Kasumi-1 (cell line): ENCODE data around the gene STYX.
A peak's percentile ranks its signal among the peaks of the same experiment; 100 is the strongest.

ENCODE experiments used
- DNase-seq, 2 experiments: peaks; one replicate each; lab custom pipeline; 2025; lab: John Stamatoyannopoulos, UW

STYX gene

DNA sequence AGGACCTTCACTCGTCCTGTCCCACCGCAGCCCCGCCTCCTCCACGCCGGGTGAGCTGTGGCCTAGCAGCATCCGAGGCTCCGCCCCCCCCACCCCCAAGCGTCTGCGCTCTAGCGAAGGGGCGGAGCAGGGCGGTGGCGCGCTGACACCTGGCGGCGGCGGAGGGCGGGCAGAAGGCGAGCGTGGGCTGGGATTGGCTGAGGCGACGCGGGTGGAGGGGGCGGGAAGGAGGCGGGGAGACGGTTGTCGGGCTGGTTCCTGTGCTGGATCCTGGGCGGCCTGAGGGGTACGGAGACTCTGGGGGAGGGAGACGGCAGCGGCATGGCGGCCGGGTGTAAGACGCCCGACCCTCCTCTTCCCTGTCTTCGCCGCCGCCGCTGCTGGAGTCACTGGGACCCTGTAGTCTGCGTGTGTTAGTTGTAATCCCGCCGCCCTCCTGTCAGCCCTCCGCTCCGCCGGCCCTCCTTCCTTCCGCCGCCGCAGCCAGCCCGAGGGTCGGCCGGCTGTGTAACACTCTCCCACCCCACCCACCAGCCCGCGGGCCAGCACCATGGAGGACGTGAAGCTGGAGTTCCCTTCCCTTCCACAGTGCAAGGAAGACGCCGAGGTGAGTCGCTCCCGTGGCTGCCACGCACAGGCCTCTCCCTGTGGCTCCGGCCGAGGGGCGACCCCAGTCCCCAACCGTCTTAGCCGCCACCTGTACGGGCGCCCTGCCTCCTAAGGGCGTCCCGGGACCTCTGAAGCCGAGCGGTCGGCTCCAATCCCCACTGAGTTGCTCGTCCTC lies at the start of gene STYX:
STYX (plus strand) TSS at position 242 of the 784 bp plus-strand sequence; CDS start at position 551, 309 bp downstream.
- peak; percentile 93 to 97 for DNase-seq

DNA sequence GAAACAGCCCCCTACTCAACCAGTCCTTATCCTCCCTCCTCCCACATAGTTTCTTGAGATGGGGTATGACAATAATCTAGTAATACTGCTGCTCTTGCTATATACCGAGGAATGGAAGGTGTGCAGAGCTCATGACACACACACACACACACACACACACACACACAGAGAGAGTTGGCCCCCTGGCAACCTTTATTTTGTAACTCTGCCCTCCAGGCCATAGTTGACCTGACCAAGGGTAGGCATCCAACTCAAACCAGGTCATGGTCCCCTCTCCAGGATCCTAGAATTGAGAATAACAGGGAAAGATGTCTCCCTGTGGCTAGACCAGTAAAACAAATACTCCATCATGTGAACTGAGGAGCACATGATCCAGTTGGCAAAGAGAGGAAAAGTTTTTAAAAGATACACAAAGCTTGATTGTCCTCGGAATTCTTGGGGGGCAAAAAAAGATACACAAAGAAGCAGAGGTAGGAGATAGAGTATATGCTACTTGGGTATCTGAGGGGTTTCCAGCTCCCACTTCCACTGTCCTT lies 45.9 kb upstream of the STYX start:
- no peak for DNase-seq

GRCh38 chr14:52686176-52686575 lies 43.8 kb upstream of the STYX start:
- no peak for DNase-seq

DNA sequence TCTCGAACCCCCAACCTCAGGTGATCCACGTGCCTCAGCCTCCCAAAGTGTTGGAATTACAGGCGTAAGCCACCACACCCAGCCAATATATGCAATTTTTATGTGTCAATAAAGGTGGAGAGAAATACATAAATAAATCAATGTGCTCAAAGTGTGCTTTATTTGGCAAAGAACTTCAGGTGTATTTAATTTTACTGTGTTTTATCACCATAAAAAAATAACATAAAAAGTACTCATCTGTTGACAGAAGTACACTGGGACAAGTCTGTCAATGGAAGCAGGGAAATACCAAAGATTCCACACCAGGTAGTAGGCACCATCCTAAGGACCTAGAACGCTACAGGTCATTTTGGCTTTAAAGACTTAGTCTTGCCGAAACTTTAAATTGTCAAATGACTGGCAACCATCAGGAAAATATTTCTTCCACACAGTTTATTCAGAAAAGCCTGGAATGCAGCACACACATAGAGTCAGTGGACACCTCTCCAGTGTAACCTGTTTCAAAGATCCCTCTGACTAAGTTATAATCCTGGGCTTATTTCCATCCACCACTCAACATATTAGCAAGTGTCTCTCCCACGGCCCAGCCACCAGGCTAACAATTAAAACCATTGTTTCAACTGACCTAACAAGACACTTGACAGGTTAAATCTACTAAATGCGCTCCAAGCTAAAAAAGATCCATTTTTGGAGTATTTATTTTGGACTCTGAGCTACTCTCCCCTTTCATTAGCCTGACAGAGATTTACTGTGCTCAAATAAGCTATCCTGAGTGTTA lies 38.8 kb upstream of the STYX start:
- no peak for DNase-seq

- DNase-seq = peak; percentile 44 to 67
Observed at GRCh38 chr14:52692248-52692962, 37.6 kb upstream of the STYX start.

- DNase-seq = no peak
Observed at GRCh38 chr14:52693036-52693435, 36.9 kb upstream of the STYX start.

GRCh38 chr14:52693532-52693931 lies 36.4 kb upstream of the STYX start:
- DNase-seq = no peak

DNA sequence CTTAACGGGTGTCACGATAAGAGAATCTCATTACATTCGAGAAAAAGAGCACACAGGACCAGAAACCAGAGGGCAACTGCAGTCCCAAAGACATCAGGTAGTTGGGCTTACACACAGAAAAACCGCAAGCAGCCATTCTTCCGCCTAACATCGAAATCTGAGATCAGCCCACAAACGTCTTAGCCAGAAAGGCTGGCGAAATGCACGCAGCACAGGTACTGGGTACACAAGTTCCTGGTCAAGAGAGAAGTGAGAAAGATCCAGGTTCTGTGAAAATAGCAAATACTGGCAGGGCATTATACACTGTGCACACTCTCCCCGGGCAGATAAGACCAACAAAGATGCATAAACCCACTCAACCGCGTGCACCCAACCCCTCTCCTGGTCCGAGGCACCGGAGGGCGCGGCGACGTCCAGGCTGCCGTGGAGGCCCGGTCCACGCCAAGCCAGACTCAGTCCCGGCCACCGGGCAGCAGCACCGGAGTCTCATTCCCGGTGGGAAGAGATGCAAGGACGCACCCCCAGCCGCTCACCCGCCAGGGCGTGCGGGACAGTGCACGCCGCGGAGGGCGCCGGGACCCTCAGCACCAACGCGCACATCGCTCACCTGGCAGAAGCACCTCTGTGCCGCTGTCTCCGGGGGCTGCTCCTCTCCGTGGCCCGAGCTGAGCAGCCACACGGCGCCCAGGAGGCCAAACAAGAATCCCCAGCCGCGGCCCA lies 35.0 kb upstream of the STYX start:
- peak; percentile 41 to 58 for DNase-seq

GRCh38 chr14:52695481-52696091 lies 34.4 kb upstream of the STYX start, which contains the start of gene ERO1A:
Gene ERO1A (minus strand): TSS chr14:52695558. CDS start chr14:52695481, 77 bp downstream.
- peak; percentile 63 to 76 for DNase-seq

DNA sequence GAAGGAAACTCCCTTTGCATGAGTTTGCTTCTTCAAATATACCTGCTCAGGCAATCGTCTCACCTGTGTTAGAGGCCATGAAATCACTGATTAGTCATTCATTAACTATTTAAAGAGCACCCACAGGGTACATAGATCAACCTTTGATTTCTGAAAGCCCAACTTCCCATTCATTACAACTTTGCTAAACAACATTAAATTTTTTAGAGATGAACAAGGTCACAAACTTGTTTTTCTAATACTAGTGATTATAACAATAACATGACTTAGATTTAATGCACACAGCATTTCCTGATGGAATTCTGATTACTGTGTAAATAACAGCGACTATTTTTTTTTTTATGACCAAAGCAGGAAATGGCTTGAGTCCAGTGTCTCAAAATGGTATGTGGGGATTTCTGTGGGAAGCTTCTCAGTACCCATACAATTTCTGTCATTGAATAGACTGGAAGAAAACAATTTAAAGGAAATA lies 29.2 kb upstream of the STYX start:
- DNase-seq = no peak

GRCh38 chr14:52701223-52701622 lies 28.7 kb upstream of the STYX start:
- no peak for DNase-seq

GRCh38 chr14:52703225-52703624 lies 26.7 kb upstream of the STYX start:
- peak in 1 of 2 experiments; percentile 11 for DNase-seq

- DNase-seq = no peak
Observed at GRCh38 chr14:52703664-52704063, 26.3 kb upstream of the STYX start.

GRCh38 chr14:52706286-52706685 lies 23.7 kb upstream of the STYX start:
- peak; percentile 27 to 53 for DNase-seq

- DNase-seq = peak; percentile 92 to 94
Observed at GRCh38 chr14:52706724-52707706, 23.0 kb upstream of the STYX start, which contains the start of gene PSMC6. Gene PSMC6 (plus strand): TSS chr14:52707200. CDS start chr14:52707220, 20 bp downstream.

- no peak for DNase-seq
Observed at GRCh38 chr14:52711666-52712065, 18.3 kb upstream of the STYX start.

GRCh38 chr14:52716155-52716554 lies 13.8 kb upstream of the STYX start:
- DNase-seq = no peak

DNA sequence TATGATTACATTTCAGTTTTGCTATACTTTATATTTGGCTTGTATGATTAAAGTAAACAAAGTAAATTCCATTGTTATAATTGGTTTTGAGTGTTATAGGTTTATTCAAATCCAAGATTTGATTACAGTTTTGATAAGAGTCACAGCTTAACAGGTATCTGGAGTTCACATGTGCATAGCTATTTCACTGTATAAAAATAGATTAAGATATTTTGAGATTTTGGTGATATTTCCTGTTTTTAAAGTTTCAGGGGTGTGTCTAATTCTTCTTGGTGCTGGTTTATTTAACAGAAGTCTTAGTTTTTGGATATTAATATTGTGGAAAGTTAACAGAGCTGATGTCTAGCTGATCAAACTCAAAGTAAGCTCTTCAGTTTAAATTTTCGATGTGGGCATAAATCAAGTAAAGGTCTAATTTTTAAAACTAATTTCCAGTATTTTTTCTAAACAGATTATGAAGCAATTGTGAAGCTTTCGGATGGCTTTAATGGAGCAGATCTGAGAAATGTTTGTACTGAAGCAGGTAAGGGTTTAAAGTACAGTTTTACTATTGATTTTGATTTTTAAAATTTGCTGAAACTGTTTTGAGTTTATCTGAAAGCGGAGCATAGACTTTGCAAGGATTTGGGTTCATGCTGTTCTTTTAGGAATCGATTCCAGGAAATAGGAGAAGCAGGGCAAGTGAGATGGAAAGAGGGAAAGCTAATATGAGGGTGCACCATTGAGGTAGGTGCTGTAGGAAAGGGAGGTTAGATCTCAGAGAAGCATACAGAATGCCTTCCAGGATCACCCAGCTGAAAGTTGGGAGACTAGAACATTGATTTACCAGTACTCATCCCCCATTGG lies 6.2 kb upstream of the STYX start:
- no peak for DNase-seq

- DNase-seq = no peak
Observed at GRCh38 chr14:52724360-52724644, 5.7 kb upstream of the STYX start.
